ENCODE measurements around the gene CEMIP.
"Not testable (repeated sequence)": the region's sequence is repeated elsewhere in the genome, so short reads cannot be mapped to it uniquely, and the experiment has no call there.

Gene CEMIP

DNA sequence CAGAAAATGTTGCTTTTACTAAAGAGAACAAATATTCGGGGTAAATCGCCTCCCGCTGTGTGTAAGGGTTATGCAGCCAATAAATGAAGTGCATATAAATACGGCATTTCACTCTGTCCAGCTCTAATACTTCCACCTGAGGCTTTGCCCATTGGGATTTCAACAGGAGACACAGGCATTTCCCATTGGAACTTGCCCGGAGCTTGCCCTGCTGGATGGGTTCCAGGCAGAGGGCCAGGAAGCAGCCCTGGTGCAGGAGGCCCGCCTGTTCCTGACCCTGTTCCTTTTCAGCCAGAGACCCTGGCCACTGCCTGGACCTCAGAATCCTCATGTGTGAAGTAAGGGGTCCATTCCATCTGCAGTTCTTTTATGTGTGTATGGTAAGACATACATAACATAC lies 17.4 kb upstream of the CEMIP start:
- DNase-seq (ENCODE audit: low spot score) = no peak

DNA sequence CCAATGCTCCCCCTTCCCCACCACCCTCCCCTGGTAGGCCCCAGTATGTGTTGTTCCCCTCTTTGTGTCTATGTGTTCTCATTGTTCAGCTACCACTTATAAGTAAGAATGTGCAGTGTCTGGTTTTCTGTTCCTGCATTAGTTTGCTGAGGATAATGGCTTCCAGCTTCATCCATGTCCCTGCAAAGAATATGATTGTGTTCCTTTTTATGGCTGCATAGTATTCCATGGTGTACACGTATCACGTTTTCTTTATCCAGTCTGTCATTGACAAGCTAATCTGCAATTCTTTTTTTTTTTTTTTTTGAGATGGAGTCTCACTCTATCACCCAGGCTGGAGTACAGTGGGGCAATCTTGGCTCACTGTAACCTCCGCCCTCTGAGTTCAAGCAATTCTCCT lies 15.9 kb upstream of the CEMIP start:
- not testable (repeated sequence) for DNase-seq (ENCODE audit: low spot score)

DNA sequence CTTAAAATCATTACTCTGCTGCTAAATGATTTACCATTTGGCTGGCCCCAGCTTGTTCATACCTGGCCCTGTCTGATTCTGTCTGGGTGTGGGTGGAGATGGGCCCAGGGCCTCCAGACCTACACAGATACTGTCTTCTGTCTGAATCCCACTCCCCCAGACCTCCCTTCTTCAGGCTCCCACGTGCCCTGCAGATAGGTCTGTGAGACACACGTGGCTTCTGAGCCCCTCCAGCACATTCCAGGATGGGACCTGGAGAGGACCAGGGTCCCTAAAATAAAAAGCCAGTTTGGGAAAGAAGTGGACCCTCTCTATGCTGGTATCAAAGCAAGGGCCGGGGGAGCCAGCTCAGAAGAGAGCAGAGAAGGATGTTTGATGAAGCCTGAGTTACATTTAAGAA lies 14.6 kb upstream of the CEMIP start:
- DNase-seq (ENCODE audit: low spot score) = no peak

DNA sequence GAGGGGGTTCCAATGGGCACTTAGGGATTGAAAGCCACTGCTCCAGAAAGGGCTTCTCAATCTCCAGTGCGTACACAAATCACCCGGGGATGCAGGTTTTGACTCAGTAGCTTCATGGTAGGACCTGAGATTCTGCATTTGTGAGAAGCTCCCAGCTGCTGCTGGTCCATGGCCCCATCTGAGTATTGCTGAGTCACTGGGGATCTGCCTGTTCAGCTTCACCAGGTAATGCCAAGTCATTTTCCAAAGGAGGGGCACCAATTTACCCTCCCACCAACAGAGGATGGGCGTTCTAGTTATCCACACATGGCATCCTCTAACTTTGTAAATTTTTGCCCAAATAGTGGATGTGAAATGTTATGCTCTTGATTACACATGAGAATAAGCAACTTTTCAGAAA lies 12.9 kb upstream of the CEMIP start:
- DNase-seq (ENCODE audit: low spot score) = no peak

DNA sequence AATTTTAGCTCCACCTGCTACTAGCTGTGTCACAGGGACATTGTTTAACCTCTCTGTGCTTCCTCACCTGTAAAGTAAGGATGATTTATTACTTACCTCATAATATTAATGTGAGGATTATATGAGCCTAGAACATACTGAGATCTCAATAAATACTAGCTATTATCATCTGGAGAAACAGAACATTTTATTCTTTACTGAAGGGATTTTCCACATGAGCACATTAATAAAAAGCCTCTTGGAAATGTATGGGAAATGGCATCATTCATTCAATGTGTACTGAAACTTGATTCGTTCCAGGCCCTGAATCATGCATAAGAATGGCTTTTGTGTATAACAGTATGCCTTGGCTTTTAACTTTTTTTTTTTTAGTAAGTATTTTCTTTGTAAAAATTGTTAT lies 11.0 kb upstream of the CEMIP start:
- DNase-seq (ENCODE audit: low spot score) = no peak

DNA sequence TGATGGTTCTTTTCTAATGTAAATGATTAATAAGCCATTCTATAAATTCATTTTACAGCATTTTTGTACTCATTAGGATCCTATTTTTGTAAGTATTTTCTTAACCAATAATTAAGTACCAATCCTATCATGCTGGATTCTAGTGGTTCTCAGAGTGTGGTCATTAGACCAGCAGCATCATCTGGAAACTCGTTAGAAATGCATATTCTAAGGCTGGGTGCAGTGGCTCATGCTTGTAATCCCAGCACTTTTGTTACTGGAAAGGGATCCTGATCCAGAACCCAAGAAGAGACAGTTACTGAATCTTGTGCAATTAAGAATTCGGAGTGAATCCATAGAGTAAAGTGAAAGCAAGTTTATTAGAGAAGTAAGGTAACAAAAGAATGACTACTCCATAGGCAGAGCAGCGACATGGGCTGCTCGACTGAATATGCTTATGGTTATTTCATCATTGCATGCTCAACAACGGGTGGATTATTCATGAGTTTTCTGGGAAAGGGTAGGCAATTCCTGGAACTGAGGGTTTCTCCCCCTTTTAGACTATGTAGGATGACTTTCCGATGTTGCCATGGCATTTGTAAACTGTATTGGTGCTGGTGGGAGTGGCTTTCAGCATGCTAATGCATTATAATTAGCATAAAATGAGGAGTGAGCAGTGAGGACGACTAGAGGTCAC lies 9.9 kb upstream of the CEMIP start:
- DNase-seq (ENCODE audit: low spot score) = no peak

DNA sequence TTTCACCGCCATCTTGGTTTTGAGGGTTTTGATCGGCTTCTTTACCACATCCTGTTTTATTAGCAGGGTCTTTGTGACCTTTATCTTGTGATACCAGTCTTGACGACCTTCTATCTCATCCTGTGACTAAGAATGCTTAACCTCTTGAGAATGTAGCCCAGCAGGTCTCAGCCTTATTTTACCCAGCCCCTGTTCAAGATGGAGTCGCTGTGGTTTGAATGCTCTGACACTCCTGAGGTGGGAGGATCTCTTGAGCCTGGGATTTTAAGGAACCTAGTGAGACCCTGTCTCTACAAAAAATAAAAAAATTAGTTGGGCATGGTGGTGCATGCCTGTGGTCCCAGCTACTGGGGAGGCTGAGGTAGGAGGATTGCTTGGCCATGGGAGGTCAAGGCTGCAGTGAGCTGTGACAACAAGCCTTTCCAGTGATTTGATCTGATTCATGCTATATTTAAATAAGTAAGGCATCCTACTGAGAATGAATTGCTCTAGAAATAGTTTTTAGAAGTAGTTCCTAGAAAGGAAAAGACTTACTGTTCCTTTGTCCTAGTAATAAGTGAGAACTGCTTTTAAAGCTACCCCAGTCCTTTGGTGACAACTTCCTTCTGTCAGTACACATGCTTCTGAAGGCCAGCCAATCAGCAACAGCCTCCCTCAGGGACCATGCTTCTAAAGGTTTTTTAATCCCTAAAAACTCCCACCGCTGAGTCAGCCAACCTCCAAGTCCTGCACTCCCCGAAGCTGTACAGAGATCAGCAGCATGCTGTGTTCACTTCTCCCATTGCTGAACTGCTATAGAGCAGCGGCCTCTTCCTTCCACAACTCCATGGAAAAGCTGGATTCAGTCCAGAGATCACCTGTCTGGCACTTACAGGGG lies 9.1 kb upstream of the CEMIP start:
- DNase-seq (ENCODE audit: low spot score) = no peak

DNA sequence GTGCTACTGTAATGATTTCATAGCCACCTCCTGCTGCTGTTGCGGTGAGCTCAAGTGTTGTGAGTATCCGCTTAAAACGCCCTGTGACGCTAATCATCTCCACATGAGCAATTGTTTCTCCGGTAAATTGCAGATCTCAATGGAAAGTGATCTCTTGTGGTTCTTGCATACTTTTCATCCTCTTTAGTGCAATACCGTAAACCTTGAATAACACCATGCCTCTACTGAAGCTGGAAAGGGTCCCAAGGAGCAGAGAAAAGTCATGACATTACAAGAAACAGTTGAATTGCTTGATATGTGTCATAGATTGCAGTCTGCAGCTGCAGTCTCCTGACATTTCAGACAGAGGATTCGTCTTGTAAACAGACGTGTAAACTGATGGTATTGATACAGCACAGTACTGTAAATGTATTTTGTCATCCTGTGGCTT lies 6.0 kb upstream of the CEMIP start:
- DNase-seq (ENCODE audit: low spot score) = no peak

DNA sequence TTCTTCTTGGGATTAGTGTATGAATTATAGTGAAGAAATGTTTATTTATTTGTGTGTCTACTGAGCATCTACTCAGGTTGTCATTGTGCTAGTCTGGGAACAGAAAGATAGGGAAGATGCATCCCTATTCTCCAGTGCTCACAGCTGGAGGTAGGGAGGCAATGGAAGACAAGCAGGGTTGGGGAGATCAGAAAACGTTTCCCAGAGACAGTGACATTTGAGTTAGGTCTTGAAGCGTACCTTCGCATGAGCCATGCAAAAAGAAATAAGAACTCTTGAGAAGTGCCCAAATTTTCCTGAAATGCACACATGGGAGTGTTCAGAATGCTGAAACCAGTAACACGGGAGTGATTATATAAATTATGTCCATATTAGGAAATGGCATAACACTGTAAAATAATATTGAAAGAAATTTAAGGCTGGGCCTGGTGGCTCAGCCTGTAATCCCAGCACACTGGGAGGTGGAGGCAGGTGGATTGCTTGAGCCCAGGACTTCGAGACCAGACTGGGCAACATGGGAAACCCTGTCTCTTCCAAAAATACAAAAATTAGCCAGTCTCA lies 5.3 kb upstream of the CEMIP start:
- DNase-seq (ENCODE audit: low spot score) = no peak

DNA sequence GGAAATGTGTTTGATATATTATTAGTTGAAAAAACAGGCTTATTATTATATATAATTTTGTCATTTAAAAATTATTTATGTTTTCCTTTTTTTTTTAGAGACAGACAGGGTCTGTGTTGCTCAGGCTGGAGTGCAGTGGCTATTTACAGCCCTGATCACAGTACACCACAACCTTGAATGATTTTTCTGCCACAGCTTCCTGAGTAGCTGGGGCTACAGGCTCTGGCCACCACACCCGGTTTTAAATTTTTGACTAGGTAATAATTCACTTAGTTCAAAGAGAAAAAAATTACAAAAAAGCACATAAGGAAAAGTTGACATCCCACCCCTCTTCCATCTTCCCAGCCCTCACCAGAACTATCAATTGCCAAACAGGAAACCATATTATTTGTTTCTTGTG lies 4.7 kb upstream of the CEMIP start:
- DNase-seq (ENCODE audit: low spot score) = no peak

DNA sequence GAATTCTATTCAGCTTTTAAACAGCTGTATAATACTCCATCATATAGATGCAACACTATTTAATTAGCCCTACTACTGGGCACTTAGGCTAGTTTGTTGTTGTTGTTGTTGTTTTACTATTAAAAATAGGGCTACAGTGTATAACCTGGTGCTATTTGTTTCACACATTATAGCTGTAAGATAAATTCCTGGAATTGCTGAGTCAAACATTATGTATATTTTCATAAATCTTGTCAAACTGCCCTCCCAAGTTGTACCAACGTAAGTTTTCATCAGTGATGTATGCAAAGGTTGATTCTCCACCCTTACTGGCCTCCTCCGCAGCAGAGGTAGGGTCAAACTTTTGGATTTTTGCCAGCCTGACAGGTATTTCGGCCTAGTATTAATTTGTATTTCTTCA lies 3.8 kb upstream of the CEMIP start:
- DNase-seq (ENCODE audit: low spot score) = no peak

DNA sequence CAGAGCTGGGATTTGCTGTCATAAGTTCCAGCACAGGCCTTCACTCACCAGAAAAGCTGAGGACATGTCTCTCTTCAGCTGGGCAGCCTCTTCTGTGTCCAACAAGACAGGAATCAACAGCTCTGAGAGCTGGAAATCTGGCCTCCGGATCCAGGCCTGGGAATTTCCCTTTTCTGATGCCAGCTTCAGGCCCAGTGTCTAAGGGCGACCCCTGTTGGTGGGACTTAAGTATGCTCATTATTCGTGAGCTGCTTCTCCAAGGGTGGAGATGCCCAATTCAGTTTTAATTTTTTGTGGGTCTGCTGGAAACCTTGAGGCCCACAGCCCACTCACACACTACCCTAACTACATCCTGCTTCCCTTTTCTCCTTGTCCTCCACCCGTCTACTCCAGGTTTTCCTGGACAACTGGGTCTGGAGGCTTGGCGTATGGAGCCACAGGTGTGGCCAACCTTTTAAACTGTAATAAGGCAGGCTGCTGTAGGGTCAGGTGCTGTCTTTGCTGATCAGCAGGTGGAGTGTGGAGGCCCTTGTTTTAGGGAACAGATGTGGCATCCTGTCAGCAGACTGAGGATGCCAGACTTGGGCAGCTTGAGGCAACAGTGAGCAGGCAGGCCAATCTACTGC lies 2.6 kb upstream of the CEMIP start:
- DNase-seq (ENCODE audit: low spot score) = peak; percentile 73

DNA sequence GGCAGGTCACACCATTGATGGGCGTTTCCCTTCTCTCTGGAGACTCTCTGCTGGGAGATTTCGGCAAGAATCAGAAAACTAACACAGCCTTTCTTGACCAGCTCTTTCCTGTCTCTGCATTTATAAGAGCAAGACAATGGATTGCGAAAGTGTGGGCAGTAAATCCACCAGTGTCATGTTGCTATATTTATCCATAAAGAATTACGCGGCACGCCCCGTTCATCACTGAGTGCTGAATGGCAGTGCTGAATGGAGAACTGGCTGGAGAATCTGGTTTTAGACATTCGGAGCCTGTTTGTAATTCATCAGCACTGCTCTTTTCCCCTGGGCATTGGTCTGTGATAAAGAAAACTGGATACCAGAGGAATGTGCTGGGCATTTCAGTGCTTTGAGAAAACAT lies 2.0 kb upstream of the CEMIP start:
- DNase-seq (ENCODE audit: low spot score) = no peak

DNA sequence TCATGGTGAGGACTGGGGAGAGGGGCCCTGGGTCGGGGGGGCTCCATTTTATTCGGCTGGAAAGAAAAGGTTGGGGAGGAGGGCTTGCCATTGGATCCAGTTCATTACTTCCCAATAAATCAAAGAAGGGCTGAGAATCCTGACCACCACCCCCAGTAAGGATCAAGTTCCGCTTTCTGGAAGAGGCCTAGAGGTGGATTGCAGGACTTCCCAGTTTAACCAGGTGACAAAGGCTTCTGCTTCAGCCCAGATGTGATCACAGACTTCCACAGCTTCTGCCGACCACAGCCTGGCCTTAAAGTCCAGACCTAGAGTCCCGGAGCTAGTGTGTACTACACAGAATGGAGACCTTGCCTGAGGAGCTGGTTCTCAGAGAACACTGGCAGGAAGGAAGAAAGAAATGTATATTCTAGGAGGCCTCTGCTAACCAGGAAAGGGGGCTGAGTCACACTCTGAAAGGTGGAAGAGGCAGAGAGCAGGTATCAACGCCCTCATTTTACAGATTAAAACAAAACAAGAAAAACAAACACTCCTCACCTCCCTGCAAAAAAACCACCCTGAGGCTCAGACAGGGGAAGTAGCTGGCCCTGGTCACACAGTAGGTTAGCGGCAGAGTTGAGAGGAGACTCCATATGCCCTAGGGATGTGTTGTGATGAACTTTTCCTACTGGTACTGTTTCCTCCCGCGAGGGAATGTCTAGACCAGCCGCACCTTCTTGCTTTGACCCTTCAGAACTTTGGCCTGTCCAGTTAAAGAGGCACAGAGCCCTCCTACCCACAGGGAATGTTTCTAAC lies 1.1 kb upstream of the CEMIP start:
- no peak for DNase-seq (ENCODE audit: low spot score)

DNA sequence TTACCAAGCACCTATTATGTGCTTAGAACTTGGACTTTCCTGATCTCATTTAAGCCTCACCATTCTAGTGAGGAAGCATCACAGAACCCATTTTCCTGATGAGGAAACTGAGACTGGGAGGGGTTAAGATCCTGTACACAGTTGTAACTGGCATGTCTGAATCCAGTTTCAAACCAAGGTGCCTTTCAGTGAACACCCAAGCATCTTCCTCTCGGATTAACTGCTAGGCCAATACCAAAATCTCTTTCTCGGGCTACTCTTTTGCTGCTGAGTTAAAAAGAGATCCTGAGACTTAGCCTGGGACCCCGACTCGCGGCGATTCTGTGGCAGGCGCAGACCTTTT lies 578 bp upstream of the CEMIP start:
- no peak for DNase-seq (ENCODE audit: low spot score)

DNA sequence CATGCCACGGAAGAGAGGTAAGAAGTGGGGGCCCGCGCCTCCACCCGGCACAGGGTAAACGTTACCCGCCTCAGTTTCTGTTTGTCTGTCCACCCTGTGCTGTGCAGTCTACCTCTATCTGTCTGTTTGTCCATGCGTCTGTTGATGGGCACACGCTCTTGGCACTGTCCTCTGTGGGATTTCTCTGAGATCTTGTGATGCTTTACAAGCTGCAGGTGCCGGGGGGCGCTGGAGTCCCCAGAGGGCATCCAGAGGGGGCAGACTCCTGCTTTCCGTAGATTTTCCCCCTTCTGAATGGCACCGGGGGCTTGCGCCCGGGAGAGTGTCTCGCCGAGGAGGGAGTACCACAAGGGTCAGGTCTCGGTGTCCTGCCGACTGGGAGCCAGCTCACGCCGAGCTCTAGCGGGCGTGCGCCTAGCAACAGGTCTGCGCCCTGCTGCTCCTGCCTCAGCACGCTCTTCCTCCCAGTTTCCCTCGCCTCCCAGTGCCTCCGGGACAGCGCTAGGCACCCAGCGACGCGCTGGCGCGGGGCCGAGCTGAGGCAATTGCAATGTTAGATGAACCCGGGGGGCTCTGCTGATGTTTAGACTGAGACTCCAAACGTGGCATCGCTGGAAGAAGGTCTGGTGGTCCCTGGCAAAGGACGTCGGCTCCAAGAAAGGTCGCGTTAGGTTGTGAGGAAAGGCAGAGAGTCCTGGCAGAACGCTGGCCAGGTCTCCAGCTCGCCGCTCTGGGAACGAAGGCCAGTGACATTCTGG lies 667 bp downstream of the CEMIP start:
- DNase-seq (ENCODE audit: low spot score) = no peak

DNA sequence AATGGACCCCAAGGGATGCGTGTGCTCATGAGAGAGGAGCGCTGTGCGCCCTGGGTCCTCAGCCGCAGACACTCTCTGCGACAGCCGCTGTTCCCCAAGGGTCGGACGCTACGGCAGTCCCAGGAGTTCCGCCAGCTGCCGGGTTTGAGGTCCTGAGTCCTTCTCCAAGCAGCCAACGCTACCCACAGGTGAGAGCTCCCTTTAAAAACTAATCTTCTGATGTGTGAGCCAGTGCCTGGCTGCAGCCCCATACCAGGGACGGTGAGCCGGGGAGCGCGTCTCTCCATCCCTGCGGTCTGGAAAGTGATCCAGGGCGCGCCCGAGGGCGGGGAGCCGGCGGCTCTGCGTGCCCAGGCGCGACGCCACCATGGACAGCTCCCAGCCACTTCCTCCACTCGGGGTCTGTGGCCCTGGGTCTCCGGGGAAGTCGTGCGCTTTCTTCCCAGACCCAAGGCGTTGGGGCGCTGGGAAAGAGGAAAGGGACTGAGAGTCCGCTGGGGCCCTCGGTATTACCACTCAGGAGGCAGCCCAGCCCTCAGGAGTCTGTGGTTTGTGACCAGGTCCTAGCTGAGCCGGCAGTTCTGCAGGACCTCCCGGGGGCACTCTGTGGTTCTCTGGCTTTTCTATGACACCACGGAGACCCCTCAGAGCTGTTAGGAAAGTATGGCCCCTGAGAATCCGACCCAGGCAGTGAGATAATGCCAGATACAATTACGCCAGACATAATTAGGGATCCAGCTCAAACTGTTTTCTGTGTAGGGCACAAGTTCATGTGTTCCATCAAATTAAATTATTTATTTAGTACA lies 1.4 kb downstream of the CEMIP start:
- DNase-seq (ENCODE audit: low spot score) = no peak

DNA sequence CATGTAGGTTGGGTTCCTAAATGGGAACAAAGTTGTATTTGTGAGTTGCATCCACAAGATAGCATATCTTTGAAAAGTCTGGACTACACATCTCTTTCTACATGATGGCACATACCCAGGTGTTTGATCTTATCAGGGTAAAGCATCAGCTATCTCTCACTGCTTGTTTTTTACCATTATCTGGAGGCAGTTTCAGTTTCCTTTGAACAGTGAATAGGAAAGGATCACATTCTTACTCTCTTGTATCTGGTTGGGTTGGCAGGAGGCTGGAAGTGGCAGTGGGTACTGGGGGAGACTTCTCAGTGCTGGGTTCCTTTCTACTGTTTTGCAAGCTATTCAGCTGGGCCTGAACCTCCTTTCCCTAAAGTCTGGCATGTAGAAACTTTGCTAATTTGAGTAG lies 4.1 kb downstream of the CEMIP start:
- no peak for DNase-seq (ENCODE audit: low spot score)

DNA sequence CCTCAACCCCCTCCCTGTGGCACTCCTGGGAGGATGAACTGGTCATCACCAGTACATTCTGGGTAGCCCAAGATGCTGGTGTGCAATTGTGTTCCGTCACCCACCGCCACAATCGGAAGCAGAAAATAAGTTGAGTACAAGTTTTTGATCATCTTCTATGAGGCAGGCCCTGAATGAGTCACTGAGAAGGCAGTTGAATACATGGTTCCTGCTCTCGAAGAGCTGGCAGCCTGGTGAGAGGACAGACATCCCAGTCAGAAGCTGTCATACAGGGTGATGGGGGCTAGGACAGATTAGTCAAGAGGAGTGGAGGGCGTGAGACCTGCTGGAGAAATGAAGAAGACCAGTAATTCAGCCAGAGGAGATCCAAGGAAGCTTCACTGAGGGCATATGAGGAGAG lies 6.2 kb downstream of the CEMIP start:
- DNase-seq (ENCODE audit: low spot score) = no peak

DNA sequence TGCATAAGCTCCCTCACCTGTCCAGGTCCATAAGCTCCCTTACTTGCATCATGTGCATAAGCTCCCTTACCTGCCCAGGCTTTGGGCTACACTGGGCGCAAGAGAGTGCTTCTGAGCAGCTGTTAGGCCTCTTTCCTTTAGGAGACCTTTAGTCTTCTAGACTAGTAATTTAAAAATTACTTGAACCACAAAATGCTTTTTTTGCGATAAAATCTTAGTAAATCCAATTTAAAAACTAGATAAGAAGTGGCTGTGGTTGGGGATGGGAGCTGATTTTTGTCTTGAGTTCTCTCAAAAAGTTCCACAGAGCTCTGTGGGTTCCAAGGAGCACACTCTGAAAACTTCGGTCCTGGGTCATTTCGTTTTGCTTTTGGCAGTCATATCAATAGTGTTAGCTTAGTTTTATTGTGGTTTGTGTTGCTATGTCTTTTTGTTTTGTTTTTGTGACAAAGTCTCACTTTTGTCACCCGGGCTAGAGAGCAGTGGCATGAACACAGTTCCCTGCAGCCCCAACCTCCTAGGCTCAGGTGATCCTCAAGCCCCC lies 6.7 kb downstream of the CEMIP start:
- no peak for DNase-seq (ENCODE audit: low spot score)

Measured in NAMALWA (cell line).